Sigmoid colon (tissue), 7 donors: ENCODE measurements around the gene PRKCA. TPM values are rescaled to one million over a fixed set of nuclear protein-coding genes. Genes with fewer than 3 reads are reported as not detected.
A peak's percentile ranks its signal among the peaks of the same experiment; 100 is the strongest.
"Not testable (repeated sequence)": the region's sequence is repeated elsewhere in the genome, so short reads cannot be mapped to it uniquely, and the experiment has no call there.

Source experiments
- DNase-seq: peaks from one replicate; pipeline ENCODE4 v3.0.0-alpha.2; 2019
- H3K27ac ChIP-seq, 4 donors: fragments of 200-600 bp; sonication (generic); one replicate each; pipeline ENCODE4 v1.5.1; 2016 to 2019; ENCODE audit warnings: mild to moderate bottlenecking in 1 of 4
- H3K27me3 ChIP-seq, 3 donors: fragments of 200-600 bp; sonication (generic); one replicate each; pipeline ENCODE4 v1.5.1; 2019; ENCODE audit warnings: mild to moderate bottlenecking in 1 of 3
- H3K36me3 ChIP-seq, 4 donors: fragments of 200-600 bp; sonication (generic); one replicate each; pipeline ENCODE4 v1.5.1; 2016 to 2019
- H3K4me1 ChIP-seq, 4 donors: fragments of 200-600 bp; sonication (generic); one replicate each; pipeline ENCODE4 v1.5.1; 2017 to 2019
- H3K4me3 ChIP-seq, 4 donors: fragments of 200-600 bp; sonication (generic); one replicate each; pipeline ENCODE4 v1.5.1; 2017 to 2019; ENCODE audit warnings: mild to moderate bottlenecking in 2 of 4, moderate library complexity in 1 of 4
- H3K9me3 ChIP-seq, 4 donors: fragments of 200-600 bp in 3 of 4; sonication (generic) in 3 of 4; one replicate each; pipeline versions ENCODE4 v1.5.1 to v1.6.1; 2013 to 2019
- CTCF ChIP-seq, 4 experiments: fragments of 450-650 bp in 3 of 4; fragments of 200-600 bp in 1 of 4; IDR thresholded peaks; one replicate each; pipeline ENCODE4 v1.5.1; 2016 to 2019; ENCODE audit warnings: antibody characterized with exemption in 4 of 4, mild to moderate bottlenecking in 3 of 4, moderate library complexity in 2 of 4
- EP300 ChIP-seq, 4 donors: sonication (generic); formaldehyde crosslinking; IDR thresholded peaks; one replicate each; pipeline ENCODE4 v1.6.1; 2017; ENCODE audit warnings: antibody characterized with exemption in 4 of 4
- POLR2A ChIP-seq, 2 donors: fragments of 450-650 bp; IDR thresholded peaks; one replicate each; pipeline ENCODE4 v1.6.1; 2016; ENCODE audit warnings: antibody characterized with exemption in 2 of 2, mild to moderate bottlenecking in 2 of 2, moderate library complexity in 2 of 2
- POLR2AphosphoS5 ChIP-seq, 4 donors: sonication (generic); formaldehyde crosslinking; IDR thresholded peaks; one replicate each; pipeline ENCODE4 v1.6.1; 2017; ENCODE audit warnings: antibody characterized with exemption in 4 of 4
- WGBS, 2 donors: extraction: QIAGEN DNeasy Blood & Tissue Kit; methylation state at CpG; one replicate each; pipeline ENCODE4 v1.1.7; 2013; 5-methylcytosine and 5-hydroxymethylcytosine counted together
- intact Hi-C: fragments of 100-400 bp; cut with DNase I; formaldehyde crosslinking; loops from one replicate; pipeline ENCODE4 v1.15.1; 2023
- polyA plus RNA-seq, 3 donors: library from polyadenylated mRNA; stranded (reverse); fragments of 200-250 nt; gene quantifications; one replicate each; pipeline ENCODE4 v1.2.3, GENCODE V29; 2013
- total RNA-seq, 4 donors: library from RNA; depleted of rRNA; stranded (reverse); fragments of >200 nt; gene quantifications; one replicate each; pipeline ENCODE4 v1.1.0, GENCODE V29; 2016
- donor health status: healthy with polysubstance abuse.
- donor health status: Bipolar disorder and iron deficiency.
- donor health status: healthy.

The PRKCA gene
- total and polyA plus RNA-seq, 7 donors: 6.6 to 58.4 (median 42.6) TPM

GRCh38 chr17:66619206-66619605 is 316.8 kb downstream of the PRKCA start:
- Histone ChIP-seq H3K9me3 (no peaks in the 10 kb centered on the region), H3K27me3 (no peaks in the 10 kb centered on the region), H3K27ac (no peak overlapping the region), H3K4me3 (no peak overlapping the region), H3K4me1 (peaks cover 0 to 18% (median 8%) of the 10 kb centered on the region in 4 donors), H3K36me3 (no peaks in the 10 kb centered on the region)
- intact Hi-C loops: no loop called here
- DNase-seq: no peak
- 83 to 92% methylated on average over 6 of the region's 6 CpGs for WGBS, 2 donors
- TF ChIP-seq POLR2A (IDR thresholded peaks at IDR 0.05) (no peak), CTCF (IDR thresholded peaks at IDR 0.05) (no peak), EP300 (IDR thresholded peaks at IDR 0.05) (no peak), POLR2AphosphoS5 (IDR thresholded peaks at IDR 0.05) (no peak)

- TF ChIP-seq CTCF (IDR thresholded peaks at IDR 0.05) (no peak), POLR2A (IDR thresholded peaks at IDR 0.05) (no peak), EP300 (IDR thresholded peaks at IDR 0.05) (no peak), POLR2AphosphoS5 (IDR thresholded peaks at IDR 0.05) (no peak)
- intact Hi-C loops: loop anchor here (10.0 kb wide), 1 partner anchor 156 kb away; no protein-coding TSS in a partner anchor
- WGBS, 2 donors: 82 to 94% methylated on average over 2 of the region's 2 CpGs
- no peak for DNase-seq
- Histone ChIP-seq H3K27ac (no peak overlapping the region), H3K4me3 (no peak overlapping the region), H3K27me3 (no peaks in the 10 kb centered on the region), H3K9me3 (no peaks in the 10 kb centered on the region), H3K36me3 (no peaks in the 10 kb centered on the region), H3K4me1 (peaks cover 0 to 15% (median 12%) of the 10 kb centered on the region in 4 donors)
Measured at GRCh38 chr17:66620528-66620927, 318.1 kb downstream of the PRKCA start.

GRCh38 chr17:66624630-66625029 is 322.2 kb downstream of the PRKCA start:
- peaks cover 0 to 51% (median 39%) of the 10 kb centered on the region in 4 donors for H3K4me1 ChIP-seq
- not testable (repeated sequence) for H3K4me3 ChIP-seq, DNase-seq, H3K36me3 ChIP-seq, H3K27me3 ChIP-seq, H3K9me3 ChIP-seq, H3K27ac ChIP-seq
- 82 to 87% methylated on average over 2 of the region's 2 CpGs for WGBS, 2 donors
- intact Hi-C loops: loop anchor here (2.0 to 10.0 kb wide), 4 partner anchors 48 to 370 kb away; partner anchors contain the start of gene PRKCA

GRCh38 chr17:66625311-66625767 is 322.9 kb downstream of the PRKCA start:
- intact Hi-C loops: loop anchor here (2.0 to 10.0 kb wide), 4 partner anchors 47 to 371 kb away; partner anchors contain the start of gene PRKCA
- 60 to 80% methylated on average over 2 of the region's 2 CpGs for WGBS, 2 donors
- H3K9me3 ChIP-seq: no peaks in the 10 kb centered on the region
- DNase-seq: no peak
- H3K36me3 ChIP-seq: no peaks in the 10 kb centered on the region
- H3K27ac ChIP-seq: no peak overlapping the region
- peak in 2 of 4 experiments; percentile 56 to 61 for TF ChIP-seq CTCF (IDR thresholded peaks at IDR 0.05)
- TF ChIP-seq EP300 (IDR thresholded peaks at IDR 0.05): no peak
- TF ChIP-seq POLR2A (IDR thresholded peaks at IDR 0.05): no peak
- peaks cover 0 to 57% (median 46%) of the 10 kb centered on the region in 4 donors for H3K4me1 ChIP-seq
- no peaks in the 10 kb centered on the region for H3K27me3 ChIP-seq
- H3K4me3 ChIP-seq: no peak overlapping the region

GRCh38 chr17:66627985-66628384 is 325.6 kb downstream of the PRKCA start:
- no peaks in the 10 kb centered on the region for H3K27me3 ChIP-seq
- DNase-seq: no peak
- no peaks in the 10 kb centered on the region for H3K9me3 ChIP-seq
- H3K36me3 ChIP-seq: no peaks in the 10 kb centered on the region
- peaks cover 0 to 57% (median 47%) of the 10 kb centered on the region in 4 donors for H3K4me1 ChIP-seq
- WGBS, 2 donors: 82 to 93% methylated on average over 4 of the region's 4 CpGs
- TF ChIP-seq CTCF (IDR thresholded peaks at IDR 0.05) (no peak), EP300 (IDR thresholded peaks at IDR 0.05) (peak in 1 of 4 donors; percentile 5), POLR2AphosphoS5 (IDR thresholded peaks at IDR 0.05) (peak; percentile 48 to 86 (median 82)), POLR2A (IDR thresholded peaks at IDR 0.05) (no peak)
- peak overlapping the region; percentile 46 to 75 (median 65) for H3K27ac ChIP-seq
- intact Hi-C loops: loop anchor here (5.0 to 10.0 kb wide), 3 partner anchors 44 to 326 kb away; partner anchors contain the start of gene PRKCA
- no peak overlapping the region for H3K4me3 ChIP-seq
